Cardiac muscle cell (in vitro differentiated cells and primary cell): ENCODE data around the gene MXI1. TPM values are rescaled to one million over a fixed set of nuclear protein-coding genes. Genes with fewer than 3 reads are reported as not detected.
"Not testable (repeated sequence)": the region's sequence is repeated elsewhere in the genome, so short reads cannot be mapped to it uniquely, and the experiment has no call there.

ENCODE experiments used
- DNase-seq, 2 donors: peaks; one replicate each; pipeline versions ENCODE4 v3.0.0 to v3.0.0-alpha.2; 2010 to 2017; ENCODE audit warnings: low read depth in 1 of 2, low spot score in 1 of 2
- H3K27ac ChIP-seq: fragments of 200-600 bp; sonication (generic); 2 replicates; pipeline ENCODE4 v1.5.1; 2016
- H3K27me3 ChIP-seq: fragments of 200-600 bp; sonication (generic); 2 replicates; pipeline ENCODE4 v1.6.0; 2016; ENCODE audit warnings: control low read depth
- H3K36me3 ChIP-seq: fragments of 200-600 bp; sonication (generic); 2 replicates; pipeline ENCODE4 v1.5.1; 2016; ENCODE audit warnings: control low read depth
- H3K4me1 ChIP-seq: fragments of 200-600 bp; sonication (generic); 2 replicates; pipeline ENCODE4 v1.8.1; 2017; ENCODE audit warnings: low read depth, mild to moderate bottlenecking, mixed run types
- H3K4me3 ChIP-seq: fragments of 200-600 bp; sonication (generic); 2 replicates; pipeline ENCODE4 v1.5.1; 2016; ENCODE audit warnings: mild to moderate bottlenecking
- H3K9me3 ChIP-seq: fragments of 200-600 bp; sonication (generic); 2 replicates; pipeline ENCODE4 v1.5.1; 2017; ENCODE audit warnings: low read depth, mild to moderate bottlenecking, control low read depth
- polyA plus RNA-seq: library from polyadenylated mRNA; unstranded; fragments of >200 nt; fragmentation: Nextera tagmentation; extraction: Ambion mirVana; gene quantifications from 2 replicates; pipeline ENCODE4 v1.2.1, GENCODE V29; 2016
- total RNA-seq: library from RNA; depleted of rRNA; stranded (reverse); fragments of >200 nt; gene quantifications from 2 replicates; pipeline ENCODE4 v1.2.3, GENCODE V29; 2016
- TF ChIP-seq, protein P1 (sequence below): IDR thresholded peaks from 2 replicates; pipeline ENCODE4 v1.5.1; 2012; ENCODE audit warnings: low read depth, mild to moderate bottlenecking, low read length

MXI1 gene
- total and polyA plus RNA-seq, 2 experiments from 2014 or later, result 55.0 to 68.4 TPM

DNA sequence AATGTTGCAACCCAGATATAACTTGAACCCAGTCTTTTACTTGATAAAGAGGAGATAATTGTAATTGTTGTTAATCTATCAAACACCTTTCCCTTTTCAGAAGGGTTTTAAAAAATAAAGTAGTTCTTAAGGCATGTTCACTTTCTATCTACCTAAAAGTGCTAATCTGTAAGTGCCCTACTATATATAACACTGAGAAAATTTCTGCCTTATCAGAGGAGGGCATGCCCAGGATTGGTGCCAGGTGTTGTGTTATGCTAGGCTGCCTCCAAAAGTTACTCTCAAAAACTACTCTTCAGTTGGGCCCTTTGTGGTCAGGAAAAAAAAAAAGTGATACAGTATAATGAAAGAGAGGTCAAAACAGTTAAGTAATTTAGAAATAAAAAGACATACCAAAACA is 61.0 kb downstream of the MXI1 start:
- Histone ChIP-seq H3K4me3 (peak overlapping the region; percentile 11), H3K36me3 (no peaks in the 10 kb centered on the region), H3K27ac (peak overlapping the region; percentile 90), H3K4me1 (peaks cover 62% of the 10 kb centered on the region), H3K27me3 (no peaks in the 10 kb centered on the region), H3K9me3 (no peaks in the 10 kb centered on the region)
- TF ChIP-seq, protein P1, sequence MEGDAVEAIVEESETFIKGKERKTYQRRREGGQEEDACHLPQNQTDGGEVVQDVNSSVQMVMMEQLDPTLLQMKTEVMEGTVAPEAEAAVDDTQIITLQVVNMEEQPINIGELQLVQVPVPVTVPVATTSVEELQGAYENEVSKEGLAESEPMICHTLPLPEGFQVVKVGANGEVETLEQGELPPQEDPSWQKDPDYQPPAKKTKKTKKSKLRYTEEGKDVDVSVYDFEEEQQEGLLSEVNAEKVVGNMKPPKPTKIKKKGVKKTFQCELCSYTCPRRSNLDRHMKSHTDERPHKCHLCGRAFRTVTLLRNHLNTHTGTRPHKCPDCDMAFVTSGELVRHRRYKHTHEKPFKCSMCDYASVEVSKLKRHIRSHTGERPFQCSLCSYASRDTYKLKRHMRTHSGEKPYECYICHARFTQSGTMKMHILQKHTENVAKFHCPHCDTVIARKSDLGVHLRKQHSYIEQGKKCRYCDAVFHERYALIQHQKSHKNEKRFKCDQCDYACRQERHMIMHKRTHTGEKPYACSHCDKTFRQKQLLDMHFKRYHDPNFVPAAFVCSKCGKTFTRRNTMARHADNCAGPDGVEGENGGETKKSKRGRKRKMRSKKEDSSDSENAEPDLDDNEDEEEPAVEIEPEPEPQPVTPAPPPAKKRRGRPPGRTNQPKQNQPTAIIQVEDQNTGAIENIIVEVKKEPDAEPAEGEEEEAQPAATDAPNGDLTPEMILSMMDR, result no peak
- DNase-seq, result peak; percentile 2 to 29

DNA sequence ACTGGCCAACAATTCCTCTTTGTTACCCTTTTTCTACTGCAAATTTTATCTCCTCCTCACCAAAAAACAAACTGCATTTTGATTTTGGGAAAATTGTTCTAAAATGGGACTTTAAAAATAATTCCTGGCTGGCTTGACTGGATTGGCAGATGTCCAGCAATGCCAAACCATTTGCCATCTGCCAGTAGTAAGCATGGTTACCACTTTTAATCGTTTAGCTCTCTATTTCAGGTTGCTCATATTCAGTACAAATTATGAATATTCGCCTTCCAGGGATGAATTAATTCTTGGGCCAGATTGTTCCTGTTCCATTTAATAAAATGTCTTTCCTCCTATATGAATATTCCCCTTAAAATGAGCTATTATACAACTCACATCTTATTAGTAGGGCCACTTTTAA is 61.6 kb downstream of the MXI1 start:
- DNase-seq, result peak in 1 of 2 donors; percentile 7

DNA sequence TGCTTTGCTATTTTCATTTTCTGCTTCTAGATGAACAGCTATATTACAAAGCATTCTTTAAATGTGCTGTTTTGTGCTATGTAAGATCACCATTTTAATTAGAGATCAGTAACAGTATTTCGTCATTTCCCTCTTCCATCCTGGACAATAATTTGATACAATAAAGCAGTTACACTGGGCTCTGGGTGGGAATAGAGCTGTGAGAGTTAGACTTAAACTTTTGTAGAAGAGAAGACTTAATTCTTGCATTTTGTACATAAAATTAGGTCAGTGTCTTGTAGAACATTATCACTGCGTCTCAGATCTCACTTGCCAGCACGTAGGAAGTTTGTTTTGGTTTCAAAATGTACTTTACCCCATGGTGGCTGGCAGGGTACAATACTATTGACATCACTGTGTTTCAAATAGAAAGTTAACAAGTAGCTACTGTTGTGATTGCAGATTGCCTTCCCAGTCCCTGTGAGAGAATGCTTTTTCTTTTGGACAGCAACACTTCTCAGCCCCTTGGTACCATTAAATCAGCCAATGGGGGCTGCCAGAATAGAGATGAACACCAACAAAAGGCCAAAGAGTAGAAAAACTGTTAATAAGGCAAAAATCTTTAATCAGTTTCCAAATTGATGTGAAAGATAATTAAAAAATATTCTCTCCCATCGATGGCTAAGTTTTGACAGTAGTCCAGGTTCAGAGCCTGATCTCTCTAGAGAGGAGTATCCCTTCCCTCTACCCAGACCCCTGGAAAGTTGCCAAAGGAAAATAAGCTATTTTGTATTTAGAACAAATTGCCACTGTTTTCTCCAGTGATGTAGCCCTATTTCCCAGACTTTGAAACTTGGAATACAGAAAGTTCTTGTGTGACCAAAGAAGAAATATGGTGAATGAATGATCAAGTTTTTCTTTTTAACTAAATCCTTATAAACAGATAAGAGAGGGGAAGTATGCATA is 62.2 kb downstream of the MXI1 start:
- Histone ChIP-seq H3K27me3 (no peaks in the 10 kb centered on the region), H3K4me3 (no peak overlapping the region), H3K4me1 (peaks cover 64% of the 10 kb centered on the region), H3K9me3 (no peaks in the 10 kb centered on the region), H3K36me3 (no peaks in the 10 kb centered on the region), H3K27ac (peak overlapping the region; percentile 90)
- DNase-seq, result peak; percentile 42 to 60
- TF ChIP-seq, protein P1, result no peak

More for the DNA sequence above, 61.6 kb downstream of the MXI1 start:
- peak overlapping the region; percentile 90 for H3K27ac ChIP-seq
- TF ChIP-seq, protein P1, result no peak
- H3K27me3 ChIP-seq, result no peaks in the 10 kb centered on the region
- H3K4me3 ChIP-seq, result no peak overlapping the region
- H3K9me3 ChIP-seq, result no peaks in the 10 kb centered on the region
- H3K36me3 ChIP-seq, result no peaks in the 10 kb centered on the region
- H3K4me1 ChIP-seq, result peaks cover 63% of the 10 kb centered on the region

DNA sequence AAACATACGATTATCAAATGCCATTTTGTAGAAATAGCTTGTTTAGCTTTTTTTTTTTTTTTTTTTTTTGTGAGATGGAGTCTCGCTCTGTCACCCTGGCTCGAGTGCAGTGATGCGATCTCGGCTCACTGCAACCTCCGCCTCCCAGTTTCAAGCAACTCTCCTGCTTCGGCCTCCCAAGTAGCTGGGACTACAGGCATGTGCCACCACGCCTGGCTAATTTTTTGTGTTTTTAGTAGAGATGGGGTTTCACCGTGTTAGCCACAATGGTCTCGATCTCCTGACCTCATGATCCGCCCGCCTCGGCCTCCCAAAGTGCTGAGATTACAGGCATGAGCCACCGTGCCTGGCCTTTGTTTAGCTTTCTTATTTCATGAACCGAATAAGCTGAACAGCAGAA is 65.6 kb downstream of the MXI1 start:
- H3K36me3 ChIP-seq, DNase-seq, H3K27me3 ChIP-seq, H3K4me3 ChIP-seq, H3K27ac ChIP-seq, H3K9me3 ChIP-seq: not testable (repeated sequence)
- H3K4me1 ChIP-seq, result peaks cover 43% of the 10 kb centered on the region

DNA sequence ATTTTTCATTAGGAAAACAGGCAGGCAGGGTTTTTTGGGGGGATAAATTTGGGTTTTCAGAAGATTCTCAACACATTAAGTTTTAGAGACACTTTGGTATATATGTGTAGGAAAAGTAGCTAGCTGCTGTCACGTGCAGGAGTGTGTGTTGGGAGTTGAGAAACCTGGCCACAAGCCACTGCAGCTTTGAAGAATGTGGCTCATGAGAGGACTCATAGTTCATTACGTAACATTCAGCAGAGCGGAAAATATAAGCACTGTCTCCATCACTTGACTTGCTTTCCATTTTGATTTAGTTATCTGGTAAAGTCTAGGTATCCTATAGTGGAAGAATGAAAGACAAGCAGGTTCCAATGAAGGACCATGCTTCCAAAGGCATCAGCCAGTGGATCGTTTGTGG is 66.1 kb downstream of the MXI1 start:
- TF ChIP-seq, protein P1, result no peak
- Histone ChIP-seq H3K36me3 (no peaks in the 10 kb centered on the region), H3K27me3 (no peaks in the 10 kb centered on the region), H3K9me3 (no peaks in the 10 kb centered on the region), H3K27ac (peak overlapping the region; percentile 3), H3K4me3 (no peak overlapping the region), H3K4me1 (peaks cover 39% of the 10 kb centered on the region)
- peak in 1 of 2 donors; percentile 94 for DNase-seq

DNA sequence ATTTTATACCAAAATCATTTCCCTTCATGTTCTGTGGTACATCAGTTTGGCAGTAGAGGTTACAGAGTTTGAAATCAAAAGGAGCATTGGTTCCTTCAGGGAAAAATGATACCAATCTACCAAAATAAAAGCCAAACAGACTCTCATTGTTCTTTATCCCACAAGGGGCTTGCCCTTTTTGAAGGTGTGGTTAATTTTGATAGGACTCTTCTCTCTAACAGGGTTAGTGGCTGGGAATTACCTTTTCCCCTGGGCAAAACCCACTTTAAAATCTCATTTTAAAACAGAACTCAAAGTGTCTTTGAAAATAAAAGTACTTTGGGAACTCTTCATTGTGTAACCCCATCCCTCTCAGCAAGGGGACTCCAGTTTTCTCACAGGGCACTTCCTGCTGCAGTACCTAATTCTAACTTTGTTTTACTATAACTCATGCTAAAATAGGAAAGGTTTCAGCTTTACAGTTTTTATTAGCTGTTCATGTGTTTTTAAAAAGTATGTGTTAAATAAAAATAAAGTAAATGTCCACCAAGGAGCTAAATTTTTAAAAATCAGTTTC is 66.7 kb downstream of the MXI1 start:
- TF ChIP-seq, protein P1, result no peak
- no peak overlapping the region for H3K4me3 ChIP-seq
- H3K36me3 ChIP-seq, result no peaks in the 10 kb centered on the region
- H3K27ac ChIP-seq, result peak overlapping the region; percentile 3
- no peaks in the 10 kb centered on the region for H3K9me3 ChIP-seq
- DNase-seq, result no peak
- peaks cover 39% of the 10 kb centered on the region for H3K4me1 ChIP-seq
- no peaks in the 10 kb centered on the region for H3K27me3 ChIP-seq
